Activated CD4-positive, CD25-positive, alpha-beta regulatory T cell treated with anti-CD3 and anti-CD28 coated beads, Interleukin-2, amount 50 U/mL, for 72 hours (primary cell): Measurements from ENCODE around the gene ATG101.

Experiments
- DNase-seq: peaks from one replicate; pipeline ENCODE4 v3.0.0; 2021

The ATG101 gene, protein sequence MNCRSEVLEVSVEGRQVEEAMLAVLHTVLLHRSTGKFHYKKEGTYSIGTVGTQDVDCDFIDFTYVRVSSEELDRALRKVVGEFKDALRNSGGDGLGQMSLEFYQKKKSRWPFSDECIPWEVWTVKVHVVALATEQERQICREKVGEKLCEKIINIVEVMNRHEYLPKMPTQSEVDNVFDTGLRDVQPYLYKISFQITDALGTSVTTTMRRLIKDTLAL

DNA sequence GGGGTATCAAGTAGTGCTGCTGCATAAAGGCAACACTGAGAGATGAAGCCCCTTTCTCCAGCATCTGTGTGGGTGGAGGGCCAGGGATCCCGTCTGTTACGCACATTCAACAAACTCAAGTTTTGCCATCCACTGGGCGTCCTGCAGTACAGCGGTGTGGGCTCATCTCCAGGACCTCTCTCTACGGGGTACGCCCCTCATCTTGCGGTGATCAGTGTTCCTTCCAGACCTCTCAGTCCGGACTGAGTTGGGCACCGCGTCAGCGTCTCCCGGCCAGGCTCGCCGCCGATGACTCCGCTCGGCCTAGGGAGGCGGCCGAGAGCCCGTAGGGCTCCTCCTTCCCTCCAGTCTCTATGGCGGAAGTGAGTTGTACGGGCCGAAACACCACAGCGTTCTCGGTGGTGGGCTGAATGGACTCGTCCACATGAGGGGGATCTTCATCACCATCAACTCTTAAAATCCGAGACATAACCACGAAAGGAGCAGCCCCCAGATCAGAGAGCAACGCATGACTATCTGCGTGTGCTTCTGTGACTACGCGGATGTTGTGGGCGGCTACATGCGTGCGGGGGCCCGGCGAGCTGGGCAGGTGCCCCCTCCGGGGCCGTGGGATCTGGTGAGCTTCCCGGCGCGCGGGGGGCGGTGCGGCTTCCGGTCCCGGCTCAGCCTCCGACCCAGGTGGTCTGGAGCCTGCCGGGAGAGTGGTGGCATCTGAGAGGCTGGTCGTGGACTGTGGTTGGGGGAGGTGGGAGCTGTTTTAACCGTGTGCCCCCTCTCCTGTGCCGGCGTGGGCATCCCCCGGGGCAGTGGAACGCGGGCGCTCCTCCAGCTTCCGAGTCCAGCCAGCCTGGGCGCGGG, at the start of gene ATG101:
Gene ATG101, plus strand, starts transcription at position 652 of the 858 bp plus-strand sequence. CDS start 3,673 bp downstream, outside the sequence.
- DNase-seq: peak; percentile 85

DNA sequence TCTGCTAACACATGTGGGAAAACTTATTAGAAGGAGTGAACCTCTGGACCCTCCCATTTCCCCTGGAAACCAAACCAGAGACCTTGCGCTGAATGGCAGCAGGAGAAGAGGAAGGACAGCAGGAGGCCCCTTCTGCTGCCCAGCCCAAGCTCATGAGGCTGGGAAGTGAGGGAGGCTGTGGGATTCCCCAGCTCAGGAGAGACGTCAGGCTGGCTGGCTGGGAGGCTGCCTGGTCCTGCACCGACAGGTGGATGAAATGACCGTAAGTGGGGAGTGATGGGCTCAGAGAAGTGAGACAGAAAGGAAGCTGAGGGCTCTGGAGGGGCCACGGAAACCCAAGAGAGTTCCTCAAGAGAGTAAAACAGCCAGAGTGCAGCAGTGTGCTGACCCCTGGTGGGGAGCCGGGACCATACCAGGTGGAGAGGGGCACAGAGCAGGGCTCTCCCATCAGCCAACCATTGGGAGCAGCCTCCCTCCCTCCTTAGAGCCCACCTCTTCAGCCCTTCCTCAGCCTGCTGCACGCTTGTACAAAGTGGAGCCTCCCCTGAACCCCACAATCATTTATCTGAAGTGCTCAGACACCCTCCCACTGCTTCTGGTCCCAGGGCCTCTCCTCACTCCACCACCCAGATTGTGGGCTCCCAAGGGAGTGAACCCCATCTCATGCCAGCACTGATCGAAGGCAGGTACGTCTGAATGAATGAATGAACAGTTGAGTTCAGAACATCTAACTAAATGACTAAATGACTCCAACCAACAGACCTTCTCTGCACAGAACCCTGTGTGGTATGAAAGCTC, 49.0 kb upstream of the ATG101 start:
- no peak for DNase-seq

DNA sequence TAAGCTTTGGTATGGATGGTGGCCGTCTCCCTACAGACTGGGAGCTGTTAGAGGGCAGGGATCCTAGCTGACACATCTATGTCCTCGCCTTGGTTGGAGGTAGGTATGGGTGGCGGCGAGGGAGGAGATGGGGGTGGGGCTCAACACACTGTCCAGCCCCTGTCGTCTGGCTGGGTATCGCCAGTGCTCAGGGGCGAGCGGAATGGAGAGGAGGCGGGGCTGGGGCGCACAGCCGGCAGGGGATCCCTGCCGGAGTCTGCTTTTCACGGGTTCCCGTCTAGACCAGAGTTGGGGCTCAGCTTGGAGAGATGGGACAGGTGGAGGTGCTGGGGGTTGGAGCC, 47.0 kb upstream of the ATG101 start:
- no peak for DNase-seq

DNA sequence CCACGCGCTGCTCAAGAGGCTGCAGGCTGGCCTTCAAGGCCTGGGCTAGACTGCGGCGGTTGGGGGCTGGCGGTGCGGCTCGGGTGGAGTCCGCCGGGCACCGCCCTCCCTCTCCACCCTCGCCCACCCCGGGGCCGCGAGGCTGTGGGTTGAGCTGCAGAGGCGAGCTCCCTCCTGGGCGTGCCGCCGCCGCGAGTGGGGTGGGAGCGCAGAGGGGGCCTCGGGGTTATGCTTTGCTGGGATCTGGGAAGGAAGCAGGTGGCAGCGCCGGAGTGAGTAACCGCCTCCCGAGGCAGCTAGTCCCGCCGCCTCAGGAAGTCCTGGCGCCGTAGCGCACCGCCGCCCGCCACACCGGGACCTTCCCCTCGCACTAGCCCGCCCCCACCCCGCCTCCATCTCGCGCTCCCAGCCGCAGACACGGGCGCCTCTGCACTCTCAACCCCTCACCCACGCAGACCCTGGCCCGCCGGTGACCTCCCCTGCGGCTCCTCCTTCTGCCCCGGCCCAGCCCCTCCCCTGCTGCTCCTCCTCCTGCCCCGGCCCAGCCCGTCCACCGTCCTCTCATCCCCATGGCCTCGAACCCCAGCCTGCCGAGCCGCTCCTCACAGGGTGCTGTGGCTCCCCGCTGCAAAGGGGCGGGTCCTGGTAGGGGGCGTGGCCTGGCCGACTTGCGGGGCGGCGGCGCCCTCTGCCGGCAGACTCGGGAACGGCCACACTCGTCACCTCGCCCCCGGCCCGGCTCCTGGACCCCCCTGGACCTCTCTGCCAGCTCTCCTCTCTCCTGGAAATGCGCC, 46.4 kb upstream of the ATG101 start:
- peak; percentile 95 for DNase-seq

DNA sequence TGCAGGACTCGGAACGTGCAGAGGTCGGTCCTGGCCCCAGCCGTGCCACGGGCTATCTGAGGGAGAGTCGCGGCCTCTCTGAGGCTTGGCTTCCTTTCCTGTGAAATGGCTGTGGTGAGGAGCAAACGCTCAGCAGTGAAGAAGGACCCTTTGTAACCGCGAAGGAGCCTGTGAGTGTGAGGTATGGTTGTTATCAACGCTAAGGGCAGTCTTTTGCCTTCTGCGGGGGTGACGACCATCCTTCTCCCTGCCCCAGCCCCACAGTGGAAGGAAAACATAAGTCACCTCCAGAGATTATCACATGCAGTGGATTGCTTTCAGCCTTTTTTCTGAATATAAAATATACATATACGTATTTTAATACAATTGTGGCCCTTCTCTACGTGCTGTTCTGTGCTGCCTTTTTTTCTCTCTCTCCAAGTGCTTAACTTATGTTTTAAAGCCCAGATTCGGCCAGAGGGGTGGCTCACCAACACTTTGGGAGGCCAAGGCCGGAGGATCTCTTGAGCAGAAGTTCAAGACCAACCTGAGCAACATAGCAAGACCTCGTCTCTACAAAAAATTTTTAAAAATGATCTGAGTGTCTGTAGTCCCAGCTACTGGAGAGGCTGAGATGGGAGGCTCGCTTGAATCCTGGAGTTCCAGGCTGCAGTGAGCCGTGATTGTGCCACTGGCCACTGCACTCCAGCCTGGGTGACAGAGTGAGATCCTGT, 45.6 kb upstream of the ATG101 start:
- no peak for DNase-seq

DNA sequence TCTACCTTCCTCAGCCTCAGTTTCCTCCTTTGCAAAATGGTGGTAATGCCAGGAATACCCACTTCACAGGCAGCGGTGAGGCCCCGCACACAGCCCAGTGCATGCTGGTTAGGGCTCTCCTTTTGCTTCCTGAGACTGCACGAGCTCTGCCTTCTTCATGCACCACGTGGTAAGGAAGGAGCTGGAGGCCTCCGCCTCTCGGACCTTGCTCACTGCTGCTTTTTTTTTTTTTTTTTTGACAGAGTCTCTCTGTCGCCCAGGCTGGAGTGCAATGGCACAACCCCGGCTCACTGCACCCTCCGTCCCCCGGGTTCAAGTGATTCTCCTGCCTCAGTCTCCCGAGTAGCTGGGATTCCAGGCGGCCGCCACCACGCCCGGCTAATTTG, 44.9 kb upstream of the ATG101 start:
- no peak for DNase-seq

DNA sequence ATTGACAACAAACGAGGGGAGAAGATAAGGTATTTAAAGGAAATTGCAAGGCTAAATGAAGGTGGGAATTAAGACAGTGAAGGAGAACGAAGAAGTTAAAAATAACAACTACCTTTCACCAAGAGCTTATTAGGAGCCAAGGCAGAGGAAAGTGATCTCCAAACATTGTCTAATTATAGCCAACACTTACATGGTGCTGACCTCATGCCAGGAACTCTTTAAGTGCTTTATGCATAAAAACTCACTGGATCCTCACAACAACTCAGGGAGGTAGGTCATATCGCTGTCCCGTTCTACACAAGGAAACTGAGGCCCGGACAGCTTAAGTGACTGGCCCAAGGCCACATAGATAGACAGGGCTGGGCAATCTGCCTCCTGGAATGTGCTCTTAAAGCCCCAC, 43.5 kb upstream of the ATG101 start:
- no peak for DNase-seq

DNA sequence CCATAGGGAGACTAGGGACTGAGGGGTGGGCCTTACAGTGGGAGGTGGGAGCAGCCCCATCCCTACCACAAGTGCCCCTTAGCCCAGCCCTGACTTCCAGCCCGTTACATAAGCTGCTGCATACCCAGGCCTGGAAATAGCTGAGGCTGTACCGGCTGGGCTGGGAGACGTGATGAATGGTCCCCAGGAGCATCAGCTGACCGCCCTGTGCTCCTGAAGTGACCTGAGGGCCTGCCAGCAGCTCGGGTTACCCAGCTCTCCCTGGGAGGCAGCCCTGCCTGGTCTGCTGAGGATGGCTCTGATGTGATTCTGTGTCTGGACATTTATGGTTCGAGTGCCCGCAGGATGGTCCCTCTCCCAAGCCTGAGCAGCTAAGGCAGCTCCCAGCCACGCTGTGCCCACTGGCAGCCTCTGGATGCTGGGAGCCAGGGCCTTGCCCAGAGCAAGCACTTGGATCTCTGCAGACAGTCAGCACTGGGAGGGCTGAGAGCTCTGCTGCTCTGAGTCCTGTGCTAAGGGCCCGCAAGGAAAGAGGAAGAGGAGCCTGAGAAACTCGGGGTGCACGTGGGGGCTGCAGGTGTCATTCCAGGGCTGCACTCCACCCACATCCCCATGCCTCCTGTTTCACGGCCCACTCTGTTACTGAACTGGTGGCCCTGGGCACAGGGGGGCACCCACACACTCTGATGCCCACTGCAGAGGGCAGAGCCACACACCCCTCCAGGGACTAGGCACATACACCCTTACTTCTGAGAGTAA, 42.5 kb upstream of the ATG101 start:
- no peak for DNase-seq

DNA sequence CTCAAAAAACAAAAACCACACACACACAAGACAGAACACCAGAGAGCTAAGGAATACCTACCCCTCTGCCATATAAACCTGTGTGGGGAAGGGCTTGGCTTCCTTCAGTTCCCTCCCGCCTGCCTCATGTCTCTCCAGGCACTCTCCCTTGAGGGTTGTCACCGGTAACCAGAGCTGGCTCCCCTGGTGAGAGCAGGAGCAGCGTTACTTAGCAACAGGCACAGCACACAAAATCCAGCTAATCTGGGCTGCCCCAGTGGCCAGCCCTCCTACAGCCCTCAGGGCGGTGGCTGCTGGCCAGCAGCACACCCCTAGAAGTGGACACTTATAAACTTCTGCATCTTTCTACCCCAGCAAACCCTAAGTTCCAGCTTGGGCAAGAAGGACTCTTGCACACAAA, 40.1 kb upstream of the ATG101 start:
- DNase-seq: no peak

DNA sequence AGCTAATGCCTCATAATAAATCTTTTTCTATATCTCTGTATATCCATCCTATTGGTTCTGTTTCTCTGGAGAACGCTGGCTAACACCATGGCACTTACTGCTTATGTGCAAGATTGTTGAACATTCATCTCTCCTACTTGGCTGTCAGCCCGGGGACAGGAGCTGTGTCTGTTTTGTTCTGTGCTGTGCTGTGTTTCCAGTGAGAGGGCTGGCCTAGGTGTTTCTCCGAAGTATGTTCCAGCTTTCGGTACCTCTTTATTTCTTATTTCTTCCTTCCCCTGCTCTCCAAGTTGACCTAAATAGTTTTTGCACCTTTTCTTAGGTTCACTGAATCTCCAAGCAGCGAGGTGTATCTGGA, 37.4 kb upstream of the ATG101 start:
- DNase-seq: no peak

DNA sequence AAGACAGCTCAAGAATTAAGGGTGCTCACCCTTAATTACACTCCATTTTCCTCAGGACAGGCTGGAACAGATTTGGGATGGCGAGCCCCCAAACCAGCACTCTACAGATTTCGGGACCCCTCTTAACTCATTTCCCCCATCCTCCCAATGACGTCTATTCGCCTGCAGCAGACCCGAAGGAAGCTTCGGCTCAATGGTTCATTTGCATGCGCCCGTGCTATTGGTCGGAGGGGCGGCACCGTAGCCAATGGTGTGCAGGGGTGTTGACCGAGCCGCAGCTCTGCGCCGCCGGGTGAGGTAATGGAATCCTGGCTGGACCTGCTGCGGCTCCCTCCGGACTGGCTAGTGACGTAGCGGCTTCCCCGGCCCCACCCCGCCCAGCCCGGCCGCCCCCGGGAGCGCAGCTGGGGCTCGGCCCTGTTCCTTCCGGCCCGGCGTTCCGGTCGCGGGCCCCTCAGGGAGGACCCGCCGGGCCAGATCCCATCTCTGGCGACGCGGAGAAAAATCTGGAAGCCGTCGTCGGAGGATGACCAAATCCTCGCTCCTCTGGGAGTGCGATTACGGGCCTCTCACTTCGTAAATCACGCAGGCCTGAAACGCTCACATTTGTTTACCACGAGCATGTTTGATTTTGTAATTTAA, 36.9 kb upstream of the ATG101 start:
- DNase-seq: peak; percentile 83

DNA sequence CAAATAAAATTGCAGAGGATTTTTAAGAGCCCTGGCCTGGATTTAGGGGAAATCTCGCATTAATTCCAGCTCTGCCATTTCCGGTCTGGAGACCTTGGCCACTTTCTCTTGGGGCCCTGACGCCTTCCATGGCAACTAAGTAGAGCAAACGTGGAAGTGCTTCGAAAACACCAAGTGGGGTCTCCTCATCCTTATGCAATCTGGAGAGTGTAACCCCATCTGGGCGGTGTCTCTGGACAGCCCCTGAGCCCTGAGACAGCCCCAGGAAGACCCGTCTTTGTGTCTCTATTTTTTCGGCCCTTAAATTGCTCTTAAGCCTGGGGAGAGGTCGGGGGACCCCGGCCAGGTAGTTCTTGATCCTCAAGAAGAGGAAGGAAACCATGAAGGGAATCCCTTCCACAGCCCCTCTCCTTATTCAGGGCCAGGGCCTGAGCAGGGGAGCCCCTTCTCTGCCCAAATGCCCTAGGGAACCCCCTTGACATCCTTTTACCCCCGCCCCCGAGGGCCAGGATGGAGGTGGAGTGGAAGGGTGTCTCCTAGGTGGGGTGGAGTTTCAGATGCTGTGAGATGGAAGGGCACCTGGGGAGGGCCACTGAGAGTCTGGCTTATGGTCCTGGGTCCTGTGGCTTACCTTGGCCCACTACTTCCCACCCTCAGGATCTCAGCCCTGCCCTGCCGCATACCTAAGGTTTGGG, 36.2 kb upstream of the ATG101 start:
- no peak for DNase-seq

DNA sequence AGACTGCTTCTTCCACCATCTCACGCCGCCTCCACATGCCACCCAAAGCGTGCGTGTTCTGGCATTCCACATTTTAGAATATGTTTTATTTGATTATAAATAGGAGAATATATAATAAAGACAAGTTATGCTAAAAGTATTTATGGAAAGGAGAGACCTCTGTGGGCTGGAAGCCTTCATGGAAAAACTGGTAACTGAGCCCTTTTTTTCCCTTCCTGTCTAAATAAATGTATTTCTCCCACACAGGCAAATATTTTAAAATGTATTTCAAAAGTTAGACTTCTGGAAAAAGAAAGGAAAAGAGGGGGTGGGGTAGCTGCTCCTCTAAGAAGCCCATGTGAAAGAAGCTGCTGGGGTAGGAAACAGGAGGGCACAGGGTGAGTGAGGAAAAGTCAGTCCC, 34.6 kb upstream of the ATG101 start:
- no peak for DNase-seq

DNA sequence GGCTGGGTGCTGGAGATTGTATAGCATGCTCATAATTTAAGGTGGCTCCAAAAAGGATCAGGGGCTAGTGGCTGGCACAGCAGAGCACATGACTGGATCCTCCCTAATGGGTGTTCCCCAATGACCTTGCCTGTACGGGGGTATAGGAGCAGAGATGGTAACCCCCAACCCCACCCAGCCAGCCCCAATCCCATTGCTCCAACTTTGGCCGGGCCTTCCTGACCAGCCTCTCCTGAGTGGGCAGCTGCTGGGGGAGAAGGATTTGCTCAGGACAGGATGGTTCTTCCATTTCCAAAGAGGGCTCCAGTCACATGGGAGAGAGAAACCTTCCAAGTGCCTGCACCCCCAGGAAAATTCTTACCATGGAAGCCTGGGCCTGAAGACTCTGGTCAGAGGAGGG, 33.9 kb upstream of the ATG101 start:
- DNase-seq: no peak

DNA sequence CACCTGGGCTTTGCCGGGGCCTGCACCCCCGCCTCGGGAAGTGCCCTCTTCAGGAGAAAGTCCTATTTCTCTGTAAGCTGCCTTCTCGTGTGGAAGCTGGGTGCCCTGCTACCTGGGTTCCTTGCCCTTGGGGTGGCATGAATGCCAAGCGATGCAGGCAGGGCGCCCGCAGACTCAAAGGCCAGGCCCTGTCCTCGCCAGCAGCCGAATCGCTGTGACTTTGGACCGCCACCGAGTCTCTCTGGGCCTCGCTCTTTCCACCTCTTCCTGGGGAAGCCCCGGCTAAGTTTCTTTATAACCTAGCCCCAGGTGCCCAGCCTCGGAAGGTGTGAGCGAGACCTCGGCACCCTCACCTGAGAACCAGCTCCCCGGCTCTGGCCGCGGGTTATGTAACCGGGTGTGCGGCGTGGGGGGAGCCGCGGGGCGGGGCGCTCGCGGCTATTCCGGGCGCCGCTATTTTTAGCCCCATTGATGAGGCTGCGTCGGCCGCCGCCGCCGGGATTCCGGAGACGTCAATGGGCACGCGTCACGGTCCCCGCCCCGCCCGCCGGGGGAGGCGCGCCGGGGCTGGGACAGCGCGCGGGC, 33.1 kb upstream of the ATG101 start:
- DNase-seq: peak; percentile 78

DNA sequence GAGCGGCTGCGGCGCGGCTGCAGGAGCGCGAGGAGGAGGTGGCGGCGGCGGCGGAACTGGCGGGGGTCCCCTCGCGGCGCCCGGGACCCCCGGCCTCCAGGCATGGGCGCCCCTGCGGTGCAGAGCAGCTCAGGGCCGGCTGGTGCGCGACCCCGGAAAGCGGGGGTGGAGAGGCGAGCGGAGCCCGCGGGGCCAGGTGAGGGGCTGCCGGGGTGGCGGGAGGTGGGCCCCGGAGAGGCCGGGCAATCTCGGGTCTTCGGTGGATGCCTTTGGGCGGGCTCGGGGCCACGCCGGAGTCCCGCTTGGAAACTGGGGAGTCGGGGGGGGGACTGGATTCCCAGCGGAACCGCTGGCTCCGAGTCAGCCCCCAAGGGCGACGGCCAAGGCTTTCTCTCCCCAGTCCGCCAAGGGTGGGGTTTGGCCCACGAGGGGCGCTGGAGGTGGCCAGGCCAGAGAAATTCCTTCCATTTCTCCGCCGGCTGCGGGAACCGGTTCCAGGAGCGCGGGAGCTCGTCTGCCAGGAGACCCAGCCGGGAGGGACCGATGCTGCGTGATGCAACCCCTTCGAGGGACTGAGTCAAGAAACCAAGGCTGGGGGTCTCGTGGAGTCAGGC, 32.4 kb upstream of the ATG101 start:
- DNase-seq: no peak

DNA sequence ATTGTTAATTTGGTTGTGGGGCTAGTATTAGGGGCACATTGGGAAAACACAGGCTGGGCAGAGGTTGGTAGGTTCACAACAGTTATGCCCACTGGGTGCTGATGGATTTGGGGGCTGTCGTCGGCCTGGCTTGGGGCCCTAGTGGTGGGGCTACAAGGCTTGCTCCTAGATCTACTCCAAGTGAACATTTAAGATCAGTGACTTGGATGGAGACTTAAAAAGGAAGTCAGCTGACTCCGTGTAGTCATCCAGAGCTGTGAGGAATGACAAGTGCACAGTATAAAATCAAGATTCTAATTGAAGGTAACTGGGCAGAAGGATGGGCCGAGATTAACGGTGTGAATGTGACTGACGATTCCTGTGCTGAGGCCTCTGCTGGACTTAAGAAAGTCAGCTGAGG, 31.3 kb upstream of the ATG101 start:
- no peak for DNase-seq

DNA sequence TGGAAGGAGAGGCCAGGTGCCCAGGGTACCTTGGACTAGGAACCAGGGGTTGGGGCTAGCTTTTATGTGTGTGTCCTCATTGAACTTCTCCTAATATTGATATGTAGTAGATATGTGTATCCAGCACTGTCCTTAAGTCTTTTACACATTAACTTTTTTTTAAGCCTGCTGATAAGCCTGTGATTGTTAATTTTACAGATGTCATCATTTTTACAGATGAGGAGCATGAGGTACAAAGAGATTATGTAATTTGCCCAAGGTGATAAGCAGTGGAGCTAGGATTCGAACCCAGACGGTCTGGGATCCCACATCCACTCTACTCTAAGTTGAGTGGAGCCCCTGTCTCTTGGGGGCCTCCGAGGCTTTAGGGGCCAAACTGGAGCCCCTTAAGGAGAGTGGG, 28.7 kb upstream of the ATG101 start:
- no peak for DNase-seq

DNA sequence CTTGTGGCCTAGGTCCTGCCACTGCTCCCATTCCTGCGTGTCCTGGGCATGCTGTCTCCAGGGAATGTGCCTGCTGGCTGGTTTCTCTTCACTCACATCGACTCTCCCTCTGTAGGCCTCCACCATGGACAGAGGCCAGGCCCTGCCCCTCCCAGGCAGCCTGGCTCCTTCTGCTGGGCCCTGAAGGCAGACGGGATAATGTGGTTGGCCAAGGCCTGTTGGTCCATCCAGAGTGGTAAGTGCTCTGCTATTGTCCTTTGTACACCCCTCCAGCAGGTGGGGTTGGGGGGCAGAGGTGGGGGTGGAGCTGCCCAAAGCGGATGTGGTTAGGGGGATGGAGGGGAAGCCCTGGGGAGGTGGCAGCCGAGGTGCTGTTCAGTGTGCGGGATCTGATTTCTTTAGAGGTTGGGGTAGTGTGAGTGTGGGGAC, 28.1 kb upstream of the ATG101 start:
- no peak for DNase-seq
